ENCODE results near the gene BRICD5. TPM values are rescaled to one million over a fixed set of nuclear protein-coding genes. Genes with fewer than 3 reads are reported as not detected.

Gene BRICD5
- total and polyA plus RNA-seq, 7 donors: 0.86 to 5.3 (median 3.0) TPM

DNA sequence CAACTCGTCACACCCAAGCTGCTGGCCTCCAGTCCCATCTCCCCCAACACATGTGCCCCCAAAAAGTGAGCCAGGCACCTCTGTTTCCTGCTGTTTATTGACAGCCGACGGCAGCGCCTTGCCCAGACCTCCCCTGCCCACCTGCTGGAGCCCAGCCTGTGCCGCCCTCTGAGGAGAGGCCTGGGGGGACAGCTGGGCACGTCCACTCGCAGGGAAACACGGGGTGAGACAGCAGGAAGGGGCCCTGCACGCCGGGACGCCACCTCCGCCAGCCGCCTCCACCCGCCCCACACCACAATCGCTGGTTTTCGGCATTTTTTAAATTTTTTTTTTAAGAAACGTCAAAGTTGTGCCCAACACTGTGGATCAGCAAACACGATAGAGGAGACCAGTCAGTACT lies 33.6 kb downstream of the BRICD5 start:
- Histone ChIP-seq H3K4me3 (no peak overlapping the region), H3K27ac (no peak overlapping the region), H3K27me3 (ENCODE audit: insufficient read depth in 3 of 3, low read length in 2 of 3) (no peaks in the 10 kb centered on the region), H3K4me1 (no peaks in the 10 kb centered on the region), H3K36me3 (ENCODE audit: insufficient read depth in 1 of 2, low read depth in 1 of 2) (peaks cover 3 to 62% of the 10 kb centered on the region in 2 donors), H3K9me3 (no peaks in the 10 kb centered on the region)
- ATAC-seq: no peak
- DNase-seq: no peak
- WGBS, 3 donors: 87 to 90% (median 87%) methylated on average over 18 of the region's 18 CpGs
- intact Hi-C loops (cut with DNase I): no loop called here
- TF ChIP-seq, protein P1, sequence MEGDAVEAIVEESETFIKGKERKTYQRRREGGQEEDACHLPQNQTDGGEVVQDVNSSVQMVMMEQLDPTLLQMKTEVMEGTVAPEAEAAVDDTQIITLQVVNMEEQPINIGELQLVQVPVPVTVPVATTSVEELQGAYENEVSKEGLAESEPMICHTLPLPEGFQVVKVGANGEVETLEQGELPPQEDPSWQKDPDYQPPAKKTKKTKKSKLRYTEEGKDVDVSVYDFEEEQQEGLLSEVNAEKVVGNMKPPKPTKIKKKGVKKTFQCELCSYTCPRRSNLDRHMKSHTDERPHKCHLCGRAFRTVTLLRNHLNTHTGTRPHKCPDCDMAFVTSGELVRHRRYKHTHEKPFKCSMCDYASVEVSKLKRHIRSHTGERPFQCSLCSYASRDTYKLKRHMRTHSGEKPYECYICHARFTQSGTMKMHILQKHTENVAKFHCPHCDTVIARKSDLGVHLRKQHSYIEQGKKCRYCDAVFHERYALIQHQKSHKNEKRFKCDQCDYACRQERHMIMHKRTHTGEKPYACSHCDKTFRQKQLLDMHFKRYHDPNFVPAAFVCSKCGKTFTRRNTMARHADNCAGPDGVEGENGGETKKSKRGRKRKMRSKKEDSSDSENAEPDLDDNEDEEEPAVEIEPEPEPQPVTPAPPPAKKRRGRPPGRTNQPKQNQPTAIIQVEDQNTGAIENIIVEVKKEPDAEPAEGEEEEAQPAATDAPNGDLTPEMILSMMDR (IDR thresholded peaks at IDR 0.05): no peak

DNA sequence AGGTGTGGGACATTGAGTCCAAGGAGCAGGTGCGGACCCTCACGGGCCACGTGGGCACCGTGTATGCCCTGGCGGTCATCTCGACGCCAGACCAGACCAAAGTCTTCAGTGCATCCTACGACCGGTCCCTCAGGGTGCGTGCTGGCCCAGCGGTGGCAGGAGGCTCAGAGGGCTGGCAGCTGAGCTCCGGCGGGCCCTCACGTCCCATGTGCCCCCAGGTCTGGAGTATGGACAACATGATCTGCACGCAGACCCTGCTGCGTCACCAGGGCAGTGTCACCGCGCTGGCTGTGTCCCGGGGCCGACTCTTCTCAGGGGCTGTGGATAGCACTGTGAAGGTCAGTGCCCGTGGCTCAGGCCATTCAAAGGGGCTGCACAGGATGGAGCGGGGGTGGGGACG lies 34.6 kb downstream of the BRICD5 start:
- no peaks in the 10 kb centered on the region for H3K9me3 ChIP-seq
- H3K27ac ChIP-seq: no peak overlapping the region
- H3K36me3 ChIP-seq (ENCODE audit: insufficient read depth in 1 of 2, low read depth in 1 of 2): peaks cover 3 to 73% of the 10 kb centered on the region in 2 donors
- TF ChIP-seq, protein P1 (IDR thresholded peaks at IDR 0.05): no peak
- no peaks in the 10 kb centered on the region for H3K4me1 ChIP-seq
- intact Hi-C loops (cut with DNase I): no loop called here
- H3K27me3 ChIP-seq (ENCODE audit: insufficient read depth in 3 of 3, low read length in 2 of 3): no peaks in the 10 kb centered on the region
- no peak for ATAC-seq
- DNase-seq: no peak
- WGBS, 3 donors: 94 to 96% (median 95%) methylated on average over 23 of the region's 23 CpGs
- H3K4me3 ChIP-seq: no peak overlapping the region

DNA sequence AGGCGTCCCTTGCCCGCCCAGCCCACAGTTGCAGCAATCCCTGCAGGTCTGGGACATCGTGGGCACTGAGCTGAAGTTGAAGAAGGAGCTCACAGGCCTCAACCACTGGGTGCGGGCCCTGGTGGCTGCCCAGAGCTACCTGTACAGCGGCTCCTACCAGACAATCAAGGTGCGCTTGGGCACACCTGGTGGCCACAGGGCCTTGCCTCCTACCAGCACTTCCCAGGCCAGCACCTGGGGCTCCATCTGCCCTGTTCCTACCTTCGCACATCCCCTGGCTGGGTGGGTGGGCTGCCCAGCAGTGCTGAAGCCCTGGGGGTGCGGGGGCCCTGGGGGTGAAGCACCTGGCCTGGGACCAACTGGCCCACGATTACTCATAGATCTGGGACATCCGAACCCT lies 35.2 kb downstream of the BRICD5 start:
- intact Hi-C loops (cut with DNase I): no loop called here
- Histone ChIP-seq H3K27me3 (ENCODE audit: insufficient read depth in 3 of 3, low read length in 2 of 3) (no peaks in the 10 kb centered on the region), H3K36me3 (ENCODE audit: insufficient read depth in 1 of 2, low read depth in 1 of 2) (peaks cover 3 to 78% of the 10 kb centered on the region in 2 donors), H3K9me3 (no peaks in the 10 kb centered on the region), H3K4me3 (no peak overlapping the region), H3K4me1 (no peaks in the 10 kb centered on the region), H3K27ac (no peak overlapping the region)
- TF ChIP-seq, protein P1 (IDR thresholded peaks at IDR 0.05): no peak
- 89 to 92% (median 90%) methylated on average over 10 of the region's 10 CpGs for WGBS, 3 donors
- no peak for ATAC-seq
- no peak for DNase-seq

DNA sequence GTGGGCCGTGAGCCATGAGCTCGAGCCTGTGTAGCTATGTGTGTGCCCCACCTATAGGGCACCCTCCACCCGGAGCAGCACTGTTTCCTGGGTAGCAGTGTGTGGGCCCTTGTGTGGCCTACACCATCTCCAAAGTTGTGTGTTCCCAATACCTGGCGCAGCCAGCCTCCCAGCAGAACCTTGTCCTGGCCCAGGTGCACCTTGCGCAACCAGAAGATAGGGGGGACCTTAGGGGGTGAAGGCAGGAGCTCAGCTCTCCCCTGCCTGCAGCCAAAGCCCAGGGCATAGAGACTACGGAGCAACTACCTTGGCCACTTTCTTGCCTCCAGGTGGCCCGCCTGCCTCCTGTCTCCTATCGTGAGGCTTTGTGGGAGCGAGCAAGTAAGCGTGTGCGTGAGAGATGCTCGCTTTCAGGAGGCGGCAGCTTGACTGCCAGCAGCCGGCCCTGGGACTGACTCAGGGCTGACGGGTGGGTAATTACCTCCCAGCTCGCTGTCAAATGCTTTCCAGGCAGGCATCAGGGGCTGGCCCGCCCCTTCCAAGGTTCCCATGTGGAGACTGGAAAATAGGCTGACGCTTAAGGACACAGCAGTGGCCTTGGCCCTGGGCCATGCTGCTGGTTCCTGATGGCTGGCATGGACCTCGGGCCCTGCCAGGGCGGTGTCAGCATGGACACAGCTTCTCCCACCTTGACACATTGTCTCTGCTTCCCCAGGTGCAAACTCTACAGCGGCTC lies 36.1 kb downstream of the BRICD5 start:
- no peaks in the 10 kb centered on the region for H3K4me1 ChIP-seq
- no peak for DNase-seq
- no peak overlapping the region for H3K4me3 ChIP-seq
- TF ChIP-seq, protein P1 (IDR thresholded peaks at IDR 0.05): no peak
- H3K27ac ChIP-seq: no peak overlapping the region
- WGBS, 3 donors: 89 to 93% (median 92%) methylated on average over 18 to 21 of the region's 21 CpGs
- no peaks in the 10 kb centered on the region for H3K9me3 ChIP-seq
- H3K36me3 ChIP-seq (ENCODE audit: insufficient read depth in 1 of 2, low read depth in 1 of 2): peaks cover 3 to 83% of the 10 kb centered on the region in 2 donors
- intact Hi-C loops (cut with DNase I): no loop called here
- ATAC-seq: no peak
- no peaks in the 10 kb centered on the region for H3K27me3 ChIP-seq (ENCODE audit: insufficient read depth in 3 of 3, low read length in 2 of 3)

DNA sequence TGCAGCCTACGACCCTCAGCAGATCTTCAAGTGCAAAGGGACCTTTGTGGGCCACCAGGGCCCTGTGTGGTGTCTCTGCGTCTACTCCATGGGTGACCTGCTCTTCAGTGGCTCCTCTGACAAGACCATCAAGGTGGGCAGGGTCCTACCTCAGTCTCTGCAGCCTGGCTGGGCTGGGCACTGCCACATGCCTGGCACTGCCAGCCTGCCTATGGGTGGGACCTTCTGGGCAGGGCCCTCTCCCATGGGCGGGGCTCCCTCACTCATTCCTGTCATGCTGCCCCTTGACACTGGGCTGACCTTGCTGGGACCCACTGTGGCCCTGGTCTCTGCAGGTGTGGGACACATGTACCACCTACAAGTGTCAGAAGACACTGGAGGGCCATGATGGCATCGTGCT lies 36.7 kb downstream of the BRICD5 start:
- no peak overlapping the region for H3K27ac ChIP-seq
- ATAC-seq (no peak), DNase-seq (no peak)
- intact Hi-C loops (cut with DNase I): no loop called here
- H3K4me1 ChIP-seq: no peaks in the 10 kb centered on the region
- H3K9me3 ChIP-seq: no peaks in the 10 kb centered on the region
- TF ChIP-seq, protein P1 (IDR thresholded peaks at IDR 0.05): no peak
- H3K27me3 ChIP-seq (ENCODE audit: insufficient read depth in 3 of 3, low read length in 2 of 3): no peaks in the 10 kb centered on the region
- peaks cover 3 to 84% of the 10 kb centered on the region in 2 donors for H3K36me3 ChIP-seq (ENCODE audit: insufficient read depth in 1 of 2, low read depth in 1 of 2)
- no peak overlapping the region for H3K4me3 ChIP-seq
- 83 to 94% (median 93%) methylated on average over 4 of the region's 4 CpGs for WGBS, 3 donors

All from psoas muscle (tissue), 8 donors.